Measurements from ENCODE around the gene AUTS2.

DNA sequence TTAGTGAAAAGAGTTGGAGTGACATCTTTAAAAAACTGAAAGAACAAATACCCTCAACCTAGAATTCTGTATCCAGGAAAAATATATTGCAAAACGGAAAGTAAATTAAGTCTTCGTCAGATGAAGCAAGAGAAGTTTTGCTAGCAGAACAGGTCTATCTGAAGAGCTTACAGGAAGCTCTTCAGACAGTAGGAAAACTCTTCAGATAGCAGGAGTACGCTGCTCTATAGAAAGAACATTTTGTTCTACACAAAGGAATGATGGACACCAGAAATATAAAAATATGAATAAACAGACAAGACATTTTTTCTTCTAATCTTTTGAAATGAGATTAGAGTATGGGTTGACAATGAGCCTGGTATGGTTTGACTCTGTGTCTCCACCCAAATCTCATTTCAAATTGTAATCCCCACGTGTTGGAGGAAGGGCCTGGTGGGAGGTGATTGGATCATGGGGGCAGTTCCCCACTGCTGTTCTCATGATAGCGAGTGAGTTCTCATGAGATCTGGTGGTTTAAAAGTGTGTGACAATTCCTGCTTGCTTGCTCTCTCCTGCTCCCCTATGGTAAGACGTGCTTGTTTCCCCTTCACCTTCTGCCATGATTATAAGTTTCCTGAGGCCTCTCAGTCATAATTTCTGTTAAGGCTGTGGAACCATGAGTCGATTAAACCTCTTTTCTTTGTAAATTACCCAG, 567.3 kb downstream of the AUTS2 start:
- no peak for TF ChIP-seq POLR2A (IDR thresholded peaks at IDR 0.05)
- TF ChIP-seq, protein P1, sequence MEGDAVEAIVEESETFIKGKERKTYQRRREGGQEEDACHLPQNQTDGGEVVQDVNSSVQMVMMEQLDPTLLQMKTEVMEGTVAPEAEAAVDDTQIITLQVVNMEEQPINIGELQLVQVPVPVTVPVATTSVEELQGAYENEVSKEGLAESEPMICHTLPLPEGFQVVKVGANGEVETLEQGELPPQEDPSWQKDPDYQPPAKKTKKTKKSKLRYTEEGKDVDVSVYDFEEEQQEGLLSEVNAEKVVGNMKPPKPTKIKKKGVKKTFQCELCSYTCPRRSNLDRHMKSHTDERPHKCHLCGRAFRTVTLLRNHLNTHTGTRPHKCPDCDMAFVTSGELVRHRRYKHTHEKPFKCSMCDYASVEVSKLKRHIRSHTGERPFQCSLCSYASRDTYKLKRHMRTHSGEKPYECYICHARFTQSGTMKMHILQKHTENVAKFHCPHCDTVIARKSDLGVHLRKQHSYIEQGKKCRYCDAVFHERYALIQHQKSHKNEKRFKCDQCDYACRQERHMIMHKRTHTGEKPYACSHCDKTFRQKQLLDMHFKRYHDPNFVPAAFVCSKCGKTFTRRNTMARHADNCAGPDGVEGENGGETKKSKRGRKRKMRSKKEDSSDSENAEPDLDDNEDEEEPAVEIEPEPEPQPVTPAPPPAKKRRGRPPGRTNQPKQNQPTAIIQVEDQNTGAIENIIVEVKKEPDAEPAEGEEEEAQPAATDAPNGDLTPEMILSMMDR (IDR thresholded peaks at IDR 0.05) = no peak

Data from thyroid gland (tissue), 4 donors.